SK-MEL-5 (cell line): ENCODE data around the gene APPBP2. TPM values are rescaled to one million over a fixed set of nuclear protein-coding genes. Genes with fewer than 3 reads are reported as not detected.
"Not testable (repeated sequence)": the region's sequence is repeated elsewhere in the genome, so short reads cannot be mapped to it uniquely, and the experiment has no call there.

Source experiments
- DNase-seq: peaks from one replicate; pipeline ENCODE4 v3.0.0-alpha.2; 2016; ENCODE audit warnings: low read depth, low spot score
- in situ Hi-C: cut with HindIII; loops from 2 replicates; pipeline ENCODE4 v1.10.0; 2016; ENCODE audit warnings: low sequenced_read_pairs, high pct_unique_total_duplicates, low pct_unique_long_range_greater_than_20kb
- polyA plus RNA-seq, 2 experiments: library from polyadenylated mRNA; depleted of rRNA; stranded (reverse); fragments of >200 nt; gene quantifications; 2 replicates each; pipeline ENCODE4 v1.2.3, GENCODE V29; 2015
- total RNA-seq: library from RNA; depleted of rRNA; stranded (reverse); fragments of >200 nt; shearing (Covaris generic); gene quantifications from 2 replicates; pipeline ENCODE4 v1.2.3, GENCODE V29; 2014; rRNA removed

Gene APPBP2, protein sequence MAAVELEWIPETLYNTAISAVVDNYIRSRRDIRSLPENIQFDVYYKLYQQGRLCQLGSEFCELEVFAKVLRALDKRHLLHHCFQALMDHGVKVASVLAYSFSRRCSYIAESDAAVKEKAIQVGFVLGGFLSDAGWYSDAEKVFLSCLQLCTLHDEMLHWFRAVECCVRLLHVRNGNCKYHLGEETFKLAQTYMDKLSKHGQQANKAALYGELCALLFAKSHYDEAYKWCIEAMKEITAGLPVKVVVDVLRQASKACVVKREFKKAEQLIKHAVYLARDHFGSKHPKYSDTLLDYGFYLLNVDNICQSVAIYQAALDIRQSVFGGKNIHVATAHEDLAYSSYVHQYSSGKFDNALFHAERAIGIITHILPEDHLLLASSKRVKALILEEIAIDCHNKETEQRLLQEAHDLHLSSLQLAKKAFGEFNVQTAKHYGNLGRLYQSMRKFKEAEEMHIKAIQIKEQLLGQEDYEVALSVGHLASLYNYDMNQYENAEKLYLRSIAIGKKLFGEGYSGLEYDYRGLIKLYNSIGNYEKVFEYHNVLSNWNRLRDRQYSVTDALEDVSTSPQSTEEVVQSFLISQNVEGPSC
- total RNA-seq, result 58.7 and 68.1 TPM in 2 replicates
- 19.4 and 26.5 TPM in 2 replicates for polyA plus RNA-seq (2015; cell fraction: cytosol; rRNA removed)
- polyA plus RNA-seq (2015; cell fraction: nucleus; rRNA removed), result 34.7 and 35.6 TPM in 2 replicates

- in situ Hi-C loops, result no loop called here
- peak; percentile 95 for DNase-seq
Observed at GRCh38 chr17:60525685-60526514, at the start of gene APPBP2. APPBP2 (minus strand) TSS chr17:60526242; CDS start chr17:60525931, 311 bp downstream.

DNA sequence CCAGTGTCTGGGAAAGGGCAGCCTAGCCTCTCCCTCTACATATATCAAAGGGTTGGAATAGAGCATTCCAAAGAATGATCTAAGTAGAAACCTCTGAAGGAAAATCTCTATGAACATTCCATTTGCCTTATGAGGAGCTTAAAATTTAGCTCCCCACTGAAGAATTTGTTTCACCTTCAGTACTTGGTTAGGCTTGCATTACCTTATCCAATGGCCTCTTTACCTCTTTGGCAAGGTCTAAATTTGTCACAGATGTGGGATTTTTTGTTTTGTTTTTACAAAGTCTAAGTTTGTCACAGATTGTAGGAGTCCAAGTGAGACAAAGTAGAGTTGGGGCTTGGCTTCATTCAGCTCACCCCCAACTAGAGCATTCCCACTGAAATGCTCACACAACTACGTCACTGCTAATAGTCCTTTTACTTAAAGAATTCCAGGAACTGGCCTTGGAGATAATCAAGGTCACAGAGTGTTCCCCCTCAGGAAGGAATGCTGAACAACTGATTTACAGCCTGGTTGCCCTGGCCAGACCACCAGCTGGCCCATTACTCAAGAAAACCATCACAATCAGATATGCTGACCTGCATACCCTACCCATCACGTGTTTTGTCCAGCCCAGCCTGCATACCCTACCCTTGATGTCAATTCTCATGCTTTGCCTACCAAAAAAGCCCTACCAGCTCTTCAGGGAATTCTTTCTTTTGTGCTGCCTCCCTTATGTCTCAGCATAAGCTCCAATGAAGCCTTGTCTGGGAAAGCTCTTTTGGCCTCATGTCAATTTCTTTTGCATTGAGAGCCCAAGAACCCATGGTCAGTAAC, 47.4 kb upstream of the APPBP2 start:
- in situ Hi-C loops, result no loop called here
- no peak for DNase-seq

- in situ Hi-C loops, result no loop called here
Observed at GRCh38 chr17:60565233-60565632, 39.2 kb upstream of the APPBP2 start.

DNA sequence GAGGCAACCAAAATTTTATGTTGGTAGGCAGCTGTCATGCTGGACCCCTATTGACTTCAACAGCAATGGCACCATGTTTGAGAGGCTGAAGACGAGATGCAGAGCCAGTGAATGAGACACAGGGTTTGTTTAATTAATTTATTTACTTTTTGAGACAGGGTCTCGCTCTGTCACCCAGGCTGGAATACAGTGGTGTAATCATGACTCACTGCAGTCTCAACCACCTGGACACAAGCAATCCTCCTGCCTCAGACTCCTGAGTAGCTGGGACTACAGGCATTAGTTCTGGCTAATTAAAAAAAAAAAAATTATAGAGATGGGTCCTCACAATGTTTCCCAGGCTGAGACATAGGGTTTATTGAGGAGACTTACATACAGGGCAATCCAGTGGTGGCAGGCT, 37.7 kb upstream of the APPBP2 start:
- no peak for DNase-seq
- in situ Hi-C loops, result no loop called here

More at GRCh38 chr17:60565233-60565632, 39.2 kb upstream of the APPBP2 start:
- DNase-seq, result no peak

- no peak for DNase-seq
- in situ Hi-C loops, result no loop called here
Observed at GRCh38 chr17:60562421-60562820, 36.4 kb upstream of the APPBP2 start.

- in situ Hi-C loops, result no loop called here
- DNase-seq, result no peak
Observed at GRCh38 chr17:60560860-60561257, 34.8 kb upstream of the APPBP2 start.

DNA sequence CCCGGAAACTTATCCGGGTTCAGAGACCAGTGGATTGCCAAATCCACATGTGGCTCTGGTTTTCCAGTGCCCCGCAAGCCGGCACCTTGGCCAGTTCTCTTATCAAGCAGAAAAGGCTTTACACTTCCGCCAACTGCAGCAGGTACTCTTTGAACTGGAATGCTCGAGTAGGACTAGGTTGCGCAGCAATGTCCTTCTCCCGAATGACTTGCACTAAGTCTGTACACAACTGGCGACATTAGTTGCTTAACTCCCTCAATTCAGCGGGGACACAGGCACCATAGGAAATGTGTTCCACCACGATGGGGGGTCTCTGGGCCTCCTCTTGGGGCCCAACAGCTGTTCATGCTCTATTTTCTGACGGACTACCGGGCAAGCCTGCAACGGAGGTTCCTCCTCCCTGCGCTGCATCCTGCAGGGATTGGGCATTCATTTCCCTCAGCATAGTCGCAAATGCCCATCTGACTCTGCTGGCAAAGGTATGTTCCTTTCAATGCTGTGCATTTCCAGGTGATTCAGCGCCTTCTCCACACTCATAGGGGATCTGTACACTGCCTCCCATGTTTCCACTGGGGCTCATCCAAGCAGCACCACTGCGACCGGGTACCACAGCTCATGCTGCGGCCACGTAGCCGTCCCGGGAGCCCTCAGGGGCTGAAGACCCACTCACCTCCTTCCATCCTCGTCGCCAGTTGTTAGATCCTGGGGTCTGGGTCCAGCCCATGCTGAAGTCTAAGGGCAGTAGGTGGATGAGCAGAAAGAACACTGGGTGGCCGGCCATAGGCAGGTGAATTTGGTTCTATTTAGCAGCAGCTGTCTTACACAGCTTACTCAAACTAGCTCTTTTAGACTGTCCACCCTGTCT, 34.2 kb upstream of the APPBP2 start:
- in situ Hi-C loops, result no loop called here
- no peak for DNase-seq

GRCh38 chr17:60559659-60559994, 33.6 kb upstream of the APPBP2 start:
- DNase-seq, result no peak
- in situ Hi-C loops, result no loop called here

- in situ Hi-C loops, result no loop called here
- no peak for DNase-seq
Observed at GRCh38 chr17:60557805-60558204, 31.8 kb upstream of the APPBP2 start.

DNA sequence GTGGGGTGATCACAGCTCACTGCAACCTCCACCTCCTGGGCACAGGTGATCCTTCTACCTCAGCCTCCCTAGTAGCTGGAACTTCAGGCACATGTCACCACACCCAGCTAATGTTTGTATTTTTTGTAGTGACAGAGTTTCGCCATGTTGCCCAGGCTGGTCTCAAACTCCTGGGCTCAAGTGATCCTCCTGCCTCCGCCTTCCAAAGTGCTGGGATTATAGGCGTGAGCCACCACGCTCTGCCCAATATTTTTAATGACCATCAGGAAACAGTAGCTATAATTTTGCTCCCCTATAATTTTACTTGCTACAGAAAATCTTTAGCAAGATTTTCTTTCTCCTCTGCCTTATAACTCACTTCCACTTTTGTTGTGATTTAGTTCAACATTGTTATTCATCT, 29.7 kb upstream of the APPBP2 start:
- in situ Hi-C loops, result no loop called here
- no peak for DNase-seq

DNA sequence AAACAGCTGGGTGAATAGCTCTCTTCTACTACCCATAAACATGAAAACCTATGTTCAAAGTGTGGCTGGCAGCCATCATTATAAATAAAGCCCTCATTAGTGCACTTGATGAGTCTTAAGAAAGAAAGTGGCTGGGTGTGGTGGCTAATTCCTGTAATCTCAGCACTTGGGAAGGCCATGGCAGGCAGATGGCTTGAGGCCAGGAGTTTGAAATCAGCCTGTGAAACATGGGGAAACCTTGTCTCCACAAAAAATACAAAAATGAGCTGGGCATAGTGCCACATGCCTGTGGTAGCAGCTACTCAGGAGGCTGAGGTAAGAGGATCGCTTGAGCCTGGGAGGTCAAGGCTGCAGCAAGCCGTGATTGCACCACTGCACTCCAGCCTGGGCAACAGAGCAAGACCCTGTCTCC, 28.3 kb upstream of the APPBP2 start:
- in situ Hi-C loops, result no loop called here
- DNase-seq, result no peak

DNA sequence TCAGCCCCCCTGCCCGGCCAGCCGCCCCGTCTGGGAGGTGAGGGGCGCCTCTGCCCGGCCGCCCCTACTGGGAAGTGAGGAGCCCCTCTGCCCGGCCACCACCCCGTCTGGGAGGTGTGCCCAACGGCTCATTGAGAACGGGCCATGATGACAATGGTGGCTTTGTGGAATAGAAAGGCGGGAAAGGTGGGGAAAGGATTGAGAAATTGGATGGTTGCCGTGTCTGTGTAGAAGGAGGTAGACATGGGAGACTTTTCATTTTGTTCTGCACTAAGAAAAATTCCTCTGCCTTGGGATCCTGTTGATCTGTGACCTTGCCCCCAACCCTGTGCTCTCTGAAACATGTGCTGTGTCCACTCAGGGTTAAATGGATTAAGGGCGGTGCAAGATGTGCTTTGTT, 26.2 kb upstream of the APPBP2 start:
- in situ Hi-C loops, DNase-seq: not testable (repeated sequence)

- in situ Hi-C loops, result no loop called here
- DNase-seq, result no peak
Observed at GRCh38 chr17:60548990-60549389, 22.9 kb upstream of the APPBP2 start.

DNA sequence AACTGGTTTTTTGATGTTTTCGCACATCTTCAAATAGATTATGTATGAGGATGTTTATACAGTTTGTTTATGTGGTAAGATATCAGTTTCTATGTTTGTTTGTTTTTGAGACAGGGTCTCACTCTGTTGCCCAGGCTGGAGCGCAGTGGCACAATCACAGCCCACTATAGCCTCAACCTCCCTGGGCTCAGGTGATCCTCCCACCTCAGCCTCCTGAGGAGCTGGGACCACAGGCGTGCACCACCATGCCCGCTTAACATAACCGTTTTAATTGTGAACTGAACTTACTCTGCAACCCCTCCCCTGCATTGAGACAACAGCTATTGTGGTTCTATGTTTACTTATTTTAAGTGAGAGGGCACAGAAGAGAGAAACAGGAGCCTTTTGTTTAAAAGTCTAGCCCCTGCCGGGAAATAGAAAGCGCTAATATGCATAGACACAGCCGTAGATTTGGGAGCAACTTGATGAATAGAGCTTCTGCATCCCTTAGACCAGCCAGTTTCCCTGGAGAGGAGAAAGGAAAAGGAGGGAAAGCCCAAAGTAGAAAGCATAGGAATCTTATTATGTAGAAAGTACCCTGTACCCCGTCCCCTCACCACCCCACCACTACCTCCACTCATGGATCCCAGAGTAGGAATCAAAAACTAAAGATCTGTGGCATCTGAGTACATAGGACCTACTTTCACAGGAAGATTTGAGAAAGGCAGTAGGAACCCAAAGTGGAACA, 19.6 kb upstream of the APPBP2 start:
- peak; percentile 37 for DNase-seq
- in situ Hi-C loops, result no loop called here

DNA sequence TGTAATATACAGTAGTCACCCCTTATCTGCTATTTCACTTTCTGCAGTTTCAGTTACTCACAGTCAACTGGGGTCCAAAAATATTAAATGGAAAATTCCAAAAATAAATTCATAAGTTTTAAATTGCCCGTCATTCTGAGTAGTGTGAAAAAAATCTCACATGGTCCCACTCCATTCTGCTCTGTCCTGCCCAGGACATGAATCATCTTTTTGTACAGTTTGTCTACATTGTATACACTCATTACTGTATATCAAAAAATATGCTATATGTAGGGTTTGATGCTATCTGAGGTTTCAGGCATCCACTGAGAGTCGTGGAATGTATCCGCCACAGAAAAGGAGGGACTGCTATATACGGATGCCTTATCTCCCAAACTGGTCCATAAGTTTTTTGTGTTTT, 16.0 kb upstream of the APPBP2 start:
- in situ Hi-C loops, result no loop called here
- DNase-seq, result no peak

GRCh38 chr17:60540460-60540859, 14.4 kb upstream of the APPBP2 start:
- in situ Hi-C loops, result no loop called here
- no peak for DNase-seq
